ENCODE data around the gene RIN3. TPM values are rescaled to one million over a fixed set of nuclear protein-coding genes. Genes with fewer than 3 reads are reported as not detected.

RIN3 gene
- polyA plus RNA-seq, 3 donors, result 42.8 to 144 (median 54.6) TPM

- Histone ChIP-seq H3K27me3 (ENCODE audit: control insufficient read depth in 2 of 2, insufficient read depth in 2 of 2, low read length in 2 of 2) (no peaks in the 10 kb centered on the region), H3K9ac (ENCODE audit: insufficient read depth, low read length, poor library complexity, severe bottlenecking) (no peak overlapping the region), H3K9me3 (replicated peaks in 1 of 2; ENCODE audit: control insufficient read depth in 1 of 2, insufficient read depth in 1 of 2, low read length in 2 of 2) (peaks cover 0 to 5% of the 10 kb centered on the region in 2 donors), H2AFZ (ENCODE audit: insufficient read depth, low read depth, low read length, poor library complexity, severe bottlenecking) (no peak overlapping the region), H3K79me2 (ENCODE audit: insufficient read depth, low read length) (peaks cover 29% of the 10 kb centered on the region), H3K4me1 (ENCODE audit: control insufficient read depth in 1 of 2, insufficient read depth in 2 of 2, low read length in 2 of 2) (peaks cover 24 to 25% of the 10 kb centered on the region in 2 donors), H3K27ac (ENCODE audit: low read depth in 1 of 2, low read length in 2 of 2) (no peak overlapping the region), H3K4me2 (replicated peaks; ENCODE audit: extremely low read depth, low read length, poor library complexity, severe bottlenecking) (no peak overlapping the region), H3K36me3 (replicated peaks in 1 of 2; ENCODE audit: control insufficient read depth in 1 of 2, insufficient read depth in 2 of 2, low read length in 2 of 2) (peaks cover 63 to 79% of the 10 kb centered on the region in 2 donors), H3K4me3 (replicated peaks in 1 of 3; ENCODE audit: low read depth in 2 of 3, low read length in 3 of 3) (no peak overlapping the region), H4K20me1 (ENCODE audit: insufficient read depth, low read length) (peaks cover 52% of the 10 kb centered on the region)
- Mint-ChIP-seq H3K4me3 (no peak overlapping the region), H3K4me1 (peaks cover 30% of the 10 kb centered on the region), H3K36me3 (peaks cover 68 to 82% of the 10 kb centered on the region in 2 donors), H3K9me3 (peaks cover 0 to 7% (median 0%) of the 10 kb centered on the region in 7 donors), H3K27ac (peak overlapping the region in 2 of 7 donors; percentile 37 to 58), H3K27me3 (ENCODE audit: low read depth in 3 of 3) (peaks cover 0 to 2% (median 1%) of the 10 kb centered on the region in 3 donors)
- no peak for DNase-seq
- 96% methylated on average over 7 of the region's 10 CpGs for WGBS (ENCODE audit: insufficient coverage)
- TF ChIP-seq, protein P1, sequence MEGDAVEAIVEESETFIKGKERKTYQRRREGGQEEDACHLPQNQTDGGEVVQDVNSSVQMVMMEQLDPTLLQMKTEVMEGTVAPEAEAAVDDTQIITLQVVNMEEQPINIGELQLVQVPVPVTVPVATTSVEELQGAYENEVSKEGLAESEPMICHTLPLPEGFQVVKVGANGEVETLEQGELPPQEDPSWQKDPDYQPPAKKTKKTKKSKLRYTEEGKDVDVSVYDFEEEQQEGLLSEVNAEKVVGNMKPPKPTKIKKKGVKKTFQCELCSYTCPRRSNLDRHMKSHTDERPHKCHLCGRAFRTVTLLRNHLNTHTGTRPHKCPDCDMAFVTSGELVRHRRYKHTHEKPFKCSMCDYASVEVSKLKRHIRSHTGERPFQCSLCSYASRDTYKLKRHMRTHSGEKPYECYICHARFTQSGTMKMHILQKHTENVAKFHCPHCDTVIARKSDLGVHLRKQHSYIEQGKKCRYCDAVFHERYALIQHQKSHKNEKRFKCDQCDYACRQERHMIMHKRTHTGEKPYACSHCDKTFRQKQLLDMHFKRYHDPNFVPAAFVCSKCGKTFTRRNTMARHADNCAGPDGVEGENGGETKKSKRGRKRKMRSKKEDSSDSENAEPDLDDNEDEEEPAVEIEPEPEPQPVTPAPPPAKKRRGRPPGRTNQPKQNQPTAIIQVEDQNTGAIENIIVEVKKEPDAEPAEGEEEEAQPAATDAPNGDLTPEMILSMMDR (IDR thresholded peaks at IDR 0.05), result no peak
- intact Hi-C loops (cut with micrococcal nuclease), result no loop called here
Measured at GRCh38 chr14:92641306-92641705, 127.7 kb downstream of the RIN3 start.

DNA sequence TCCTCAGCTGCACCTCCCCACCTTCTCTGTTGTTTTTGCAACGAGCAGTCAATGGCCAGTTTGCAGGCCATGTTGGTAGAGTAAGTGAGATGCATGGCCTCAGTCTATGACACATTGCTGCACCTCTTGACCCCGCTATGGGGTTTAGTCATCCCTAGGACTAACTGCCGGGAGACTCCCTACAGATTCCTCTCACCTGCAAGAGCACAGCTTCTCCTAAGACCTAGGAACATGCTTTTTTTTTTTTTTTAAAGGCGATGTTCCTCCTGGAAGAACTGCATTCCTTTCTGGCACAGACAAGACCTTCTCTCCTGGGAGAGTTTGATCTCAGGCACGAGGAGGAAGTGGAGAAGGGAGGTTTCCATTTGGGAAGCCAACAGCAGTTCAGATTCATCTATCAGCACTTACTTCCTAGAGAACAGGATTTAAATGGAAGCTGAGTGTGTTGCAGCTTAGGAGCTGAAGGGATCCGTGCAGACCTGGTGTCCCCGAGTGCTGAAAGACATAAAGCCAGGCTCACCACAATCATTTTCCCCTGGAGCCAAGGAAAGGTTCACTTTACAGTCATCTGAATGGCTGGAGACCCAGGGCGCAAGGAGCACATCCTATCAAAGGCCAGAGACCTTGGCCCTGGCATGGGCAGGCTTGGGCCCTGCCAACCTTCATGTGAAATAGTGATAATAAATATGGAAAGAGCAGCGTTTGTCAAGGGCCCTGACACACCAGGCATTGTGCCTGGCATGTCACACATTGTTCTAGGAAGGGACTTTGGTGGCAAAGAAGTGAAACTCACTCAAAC is 130.8 kb downstream of the RIN3 start:
- Histone ChIP-seq H3K27ac (ENCODE audit: low read depth in 1 of 2, low read length in 2 of 2) (peak overlapping the region; percentile 5 to 98), H4K20me1 (ENCODE audit: insufficient read depth, low read length) (peaks cover 27% of the 10 kb centered on the region), H3K4me3 (replicated peaks in 1 of 3; ENCODE audit: low read depth in 2 of 3, low read length in 3 of 3) (no peak overlapping the region), H3K4me2 (replicated peaks; ENCODE audit: extremely low read depth, low read length, poor library complexity, severe bottlenecking) (no peak overlapping the region), H3K79me2 (ENCODE audit: insufficient read depth, low read length) (peaks cover 44% of the 10 kb centered on the region), H3K36me3 (replicated peaks in 1 of 2; ENCODE audit: control insufficient read depth in 1 of 2, insufficient read depth in 2 of 2, low read length in 2 of 2) (peaks cover 43 to 53% of the 10 kb centered on the region in 2 donors), H2AFZ (ENCODE audit: insufficient read depth, low read depth, low read length, poor library complexity, severe bottlenecking) (no peak overlapping the region), H3K9ac (ENCODE audit: insufficient read depth, low read length, poor library complexity, severe bottlenecking) (no peak overlapping the region), H3K9me3 (replicated peaks in 1 of 2; ENCODE audit: control insufficient read depth in 1 of 2, insufficient read depth in 1 of 2, low read length in 2 of 2) (peaks cover 0 to 5% of the 10 kb centered on the region in 2 donors), H3K27me3 (ENCODE audit: control insufficient read depth in 2 of 2, insufficient read depth in 2 of 2, low read length in 2 of 2) (no peaks in the 10 kb centered on the region), H3K4me1 (ENCODE audit: control insufficient read depth in 1 of 2, insufficient read depth in 2 of 2, low read length in 2 of 2) (peaks cover 54 to 56% of the 10 kb centered on the region in 2 donors)
- WGBS (ENCODE audit: insufficient coverage), result 98% methylated on average over 4 of the region's 9 CpGs
- H3K27me3 Mint-ChIP-seq (ENCODE audit: low read depth in 3 of 3), result peaks cover 0 to 1% (median 0%) of the 10 kb centered on the region in 3 donors
- intact Hi-C loops (cut with micrococcal nuclease), result no loop called here
- peaks cover 0 to 7% (median 0%) of the 10 kb centered on the region in 7 donors for H3K9me3 Mint-ChIP-seq
- TF ChIP-seq, protein P1 (IDR thresholded peaks at IDR 0.05), result no peak
- H3K36me3 Mint-ChIP-seq, result peaks cover 65 to 76% of the 10 kb centered on the region in 2 donors
- H3K4me3 Mint-ChIP-seq, result no peak overlapping the region
- DNase-seq, result peak in 1 of 3 donors; percentile 33
- peak overlapping the region; percentile 37 to 100 (median 100) for H3K27ac Mint-ChIP-seq
- peaks cover 55% of the 10 kb centered on the region for H3K4me1 Mint-ChIP-seq
